Activated CD8-positive, alpha-beta memory T cell treated with anti-CD3 and anti-CD28 coated beads for 24 hours (primary cell): ENCODE measurements around the gene CCDC85C.

Experiments
- DNase-seq: peaks from one replicate; pipeline ENCODE4 v3.0.0-alpha.2; 2020

CCDC85C gene

GRCh38 chr14:99552572-99553216 is 51.3 kb downstream of the CCDC85C start:
- DNase-seq: no peak

- no peak for DNase-seq
These were observed 51.9 kb downstream of the CCDC85C start for GRCh38 chr14:99552021-99552553.

- no peak for DNase-seq
These were observed 52.7 kb downstream of the CCDC85C start for GRCh38 chr14:99551034-99551922.

GRCh38 chr14:99550387-99550992 is 53.5 kb downstream of the CCDC85C start:
- DNase-seq: no peak

GRCh38 chr14:99549684-99550083 is 54.3 kb downstream of the CCDC85C start:
- no peak for DNase-seq

- DNase-seq: no peak
These were observed 55.0 kb downstream of the CCDC85C start for GRCh38 chr14:99548871-99549515.

GRCh38 chr14:99548255-99548654 is 55.8 kb downstream of the CCDC85C start:
- DNase-seq: no peak

- DNase-seq: no peak
These were observed 57.6 kb downstream of the CCDC85C start for GRCh38 chr14:99546234-99546879.

- no peak for DNase-seq
These were observed 58.4 kb downstream of the CCDC85C start for GRCh38 chr14:99545586-99545985.

- DNase-seq: no peak
These were observed 59.0 kb downstream of the CCDC85C start for GRCh38 chr14:99544991-99545390.

- no peak for DNase-seq
These were observed 60.0 kb downstream of the CCDC85C start for GRCh38 chr14:99543985-99544384.

- no peak for DNase-seq
These were observed 60.6 kb downstream of the CCDC85C start for GRCh38 chr14:99543370-99543769.

GRCh38 chr14:99542566-99542965 is 61.4 kb downstream of the CCDC85C start:
- DNase-seq: no peak

- DNase-seq: no peak
These were observed 62.1 kb downstream of the CCDC85C start for GRCh38 chr14:99541677-99542470.

GRCh38 chr14:99541211-99541610 is 62.8 kb downstream of the CCDC85C start:
- no peak for DNase-seq

GRCh38 chr14:99540196-99541032 is 63.6 kb downstream of the CCDC85C start:
- no peak for DNase-seq

- DNase-seq: no peak
These were observed 64.5 kb downstream of the CCDC85C start for GRCh38 chr14:99539491-99539890.

GRCh38 chr14:99538733-99539132 is 65.3 kb downstream of the CCDC85C start:
- no peak for DNase-seq

- no peak for DNase-seq
These were observed 65.7 kb downstream of the CCDC85C start for GRCh38 chr14:99538275-99538674.

GRCh38 chr14:99537399-99537798 is 66.6 kb downstream of the CCDC85C start:
- DNase-seq: no peak
